T-helper 22 cell (primary cell): Measurements from ENCODE around the gene PCCA.
"Not testable (repeated sequence)": the region's sequence is repeated elsewhere in the genome, so short reads cannot be mapped to it uniquely, and the experiment has no call there.

ENCODE experiments used
- DNase-seq: peaks from one replicate; pipeline ENCODE4 v3.0.0-alpha.2; 2020; ENCODE audit warnings: low read depth

Gene PCCA

DNA sequence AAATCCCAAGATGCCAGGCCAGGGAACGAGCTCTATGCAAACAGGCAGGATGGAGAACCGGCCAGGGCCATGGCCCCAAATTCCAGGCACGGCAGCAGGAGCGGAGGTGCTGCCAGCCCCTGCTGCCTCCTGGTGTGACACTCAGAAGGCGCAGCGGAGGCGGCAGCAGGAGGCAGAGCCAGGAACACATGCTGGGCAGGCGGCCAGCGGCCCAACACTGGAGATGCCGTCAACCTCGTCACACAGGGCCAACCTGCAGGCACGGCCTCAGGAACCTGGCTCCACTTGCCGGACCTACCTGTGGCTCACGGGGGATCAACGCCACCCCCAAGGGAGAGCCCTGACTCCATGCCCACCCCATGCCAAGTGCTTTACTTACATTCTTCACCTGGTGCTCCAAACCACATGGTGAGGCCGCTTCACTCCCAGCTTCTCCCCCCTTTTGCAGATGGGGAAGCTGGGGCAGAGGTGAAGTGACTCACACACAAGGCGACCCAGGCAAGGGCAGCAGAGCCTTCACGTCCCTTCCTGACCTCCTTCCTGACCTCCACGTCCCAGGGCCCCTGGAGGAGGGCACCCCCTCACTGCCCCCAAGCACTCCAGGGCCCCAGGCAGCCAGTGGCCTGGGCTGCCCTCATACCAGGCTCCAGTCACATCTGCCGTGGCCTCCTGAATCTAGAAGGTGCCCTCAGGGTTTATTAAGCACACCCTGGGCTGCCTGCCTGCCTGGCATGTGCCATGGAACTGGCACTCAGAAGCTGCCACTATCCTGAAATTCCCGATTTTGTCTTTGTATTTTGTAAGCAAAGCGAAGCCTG, 456.2 kb downstream of the PCCA start:
- DNase-seq: no peak

DNA sequence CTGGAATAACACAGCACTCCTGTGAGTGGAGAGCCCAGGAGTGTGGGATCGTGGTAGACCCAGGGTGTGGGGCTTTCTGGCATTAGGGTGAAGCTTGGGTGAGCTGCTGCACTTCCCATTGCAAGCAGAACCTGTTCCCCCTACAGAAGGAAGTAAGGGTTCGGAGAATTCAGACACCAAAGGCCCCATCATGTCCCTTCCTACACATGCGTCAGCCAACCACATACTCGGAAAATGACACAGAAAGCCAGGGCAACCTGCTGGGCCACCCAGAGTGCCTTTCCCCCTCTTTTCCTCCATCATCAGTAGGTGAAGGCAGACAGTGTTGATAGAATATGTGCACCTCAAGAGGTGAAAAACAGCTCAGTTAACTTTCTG, 456.8 kb downstream of the PCCA start:
- no peak for DNase-seq

DNA sequence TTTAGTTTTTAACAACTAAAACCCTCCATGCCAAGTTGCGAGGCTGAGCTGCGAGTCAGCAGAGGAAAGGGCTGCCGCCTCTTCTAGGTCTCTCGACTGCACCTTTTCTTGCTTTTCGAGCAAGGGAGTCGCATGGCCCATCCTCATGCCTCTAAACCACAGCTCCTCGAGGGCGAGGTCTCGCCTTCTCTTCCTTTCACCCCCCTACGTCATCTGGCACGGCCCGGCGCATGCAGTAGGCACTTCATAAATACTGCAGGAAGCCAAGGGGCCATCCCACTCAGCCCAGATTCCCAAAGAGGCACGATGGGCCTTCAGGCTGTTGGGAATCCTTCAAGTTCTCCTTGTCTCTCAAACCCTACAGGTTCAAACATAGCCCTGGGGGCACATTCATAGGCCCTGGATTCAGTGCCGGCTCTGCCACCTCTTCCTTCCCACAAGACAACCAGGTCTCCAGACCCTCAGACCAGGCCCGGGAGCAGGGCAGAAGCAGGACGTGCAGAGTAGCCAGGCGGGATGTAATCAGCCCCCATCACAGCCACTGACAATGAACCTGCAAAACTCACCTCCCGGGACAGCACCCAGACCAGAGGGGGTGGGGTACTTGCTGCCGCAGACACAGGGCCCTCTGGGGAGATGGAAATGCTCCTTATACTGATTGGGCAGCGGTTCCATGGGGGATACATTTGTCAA, 458.0 kb downstream of the PCCA start:
- DNase-seq: no peak

DNA sequence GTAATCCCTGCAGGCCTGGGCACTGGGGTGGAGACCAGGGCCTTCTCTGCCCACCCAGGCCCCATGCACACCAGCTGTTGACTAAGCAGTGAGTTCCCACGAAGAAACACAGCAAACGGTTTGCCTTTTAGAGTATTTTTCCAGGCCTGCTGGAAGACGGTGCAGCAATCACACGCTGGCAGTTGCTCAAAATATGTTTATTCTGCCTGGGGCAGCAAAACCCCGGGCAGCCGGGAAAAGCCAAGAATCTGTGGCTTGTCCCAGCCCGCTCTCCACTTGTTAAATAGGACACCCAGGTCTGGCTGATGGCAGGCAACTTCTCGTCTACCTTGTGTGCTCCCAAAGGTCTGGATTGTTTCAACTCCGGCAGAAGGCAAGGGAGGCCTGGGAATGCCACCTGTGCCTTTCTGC, 458.9 kb downstream of the PCCA start:
- no peak for DNase-seq

GRCh38 chr13:100549316-100549715, 460.4 kb downstream of the PCCA start:
- DNase-seq: no peak

DNA sequence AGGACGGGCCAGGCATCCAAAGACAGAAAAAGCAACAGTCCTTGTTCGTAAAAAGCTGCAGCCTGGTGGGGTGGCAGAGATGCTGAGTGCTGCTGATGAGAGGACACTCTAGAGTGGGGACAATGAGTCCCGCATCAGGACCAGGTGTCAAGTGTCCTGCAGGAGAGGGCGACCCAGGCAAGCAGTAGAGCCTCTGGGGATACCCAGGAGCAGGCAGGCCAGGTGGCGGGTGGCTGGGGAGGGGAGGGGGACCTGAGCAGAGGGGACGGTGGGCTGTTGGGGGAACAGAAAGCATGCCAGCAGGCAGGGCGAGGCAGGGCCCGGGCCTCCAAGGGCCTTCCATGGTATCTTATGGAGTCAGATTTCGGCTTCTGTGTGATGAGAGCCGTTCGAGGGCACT, 463.9 kb downstream of the PCCA start:
- no peak for DNase-seq

DNA sequence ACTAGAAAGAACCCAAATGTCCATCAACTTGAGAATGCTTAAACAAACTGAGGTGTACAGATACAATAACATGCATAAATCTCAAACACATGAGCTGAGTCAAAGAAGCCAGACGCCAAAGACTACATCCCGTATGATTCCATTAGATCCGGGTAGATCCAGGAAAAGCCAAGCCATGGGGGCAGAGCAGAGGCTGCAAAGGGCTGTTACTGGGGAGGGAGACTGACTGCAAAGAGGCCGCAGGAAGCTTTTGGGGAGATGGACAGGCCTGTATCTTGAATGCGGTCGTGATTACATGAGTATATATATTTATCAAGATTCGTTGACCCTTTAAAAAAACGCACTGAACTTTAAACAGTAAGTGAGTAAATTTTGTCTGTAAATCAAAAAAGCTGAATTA, 471.0 kb downstream of the PCCA start:
- no peak for DNase-seq

DNA sequence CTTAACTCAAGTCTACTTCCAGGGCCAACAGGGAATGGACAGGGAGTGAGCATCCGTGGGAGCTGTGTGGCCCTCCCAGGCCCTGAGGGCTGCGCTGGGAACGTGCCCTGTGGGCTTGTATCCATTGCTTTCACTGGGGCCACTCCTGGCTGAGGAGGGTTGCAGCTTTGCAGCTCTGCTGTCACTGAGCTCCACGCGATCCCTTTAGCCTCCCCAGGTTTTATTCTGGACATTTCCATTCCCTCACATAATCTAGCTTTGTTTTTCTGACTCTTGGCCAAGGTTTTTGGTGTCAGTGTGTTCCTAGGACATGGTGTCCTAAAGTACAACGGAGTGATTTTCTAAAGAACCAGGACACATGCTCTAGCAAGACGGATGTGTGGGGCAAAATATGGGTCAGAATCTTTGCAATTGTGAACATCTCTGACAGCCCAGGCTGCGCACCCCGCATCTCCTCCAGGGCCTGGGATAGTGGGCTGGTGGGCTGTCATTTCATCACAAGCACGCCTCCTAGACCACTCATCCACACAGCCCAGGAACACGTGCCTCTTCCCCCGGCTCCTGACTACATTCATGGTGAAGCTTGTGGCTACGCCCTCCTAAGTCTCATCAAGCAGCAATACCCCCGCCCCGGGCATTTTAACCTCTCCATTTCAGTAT, 471.7 kb downstream of the PCCA start:
- DNase-seq: no peak

DNA sequence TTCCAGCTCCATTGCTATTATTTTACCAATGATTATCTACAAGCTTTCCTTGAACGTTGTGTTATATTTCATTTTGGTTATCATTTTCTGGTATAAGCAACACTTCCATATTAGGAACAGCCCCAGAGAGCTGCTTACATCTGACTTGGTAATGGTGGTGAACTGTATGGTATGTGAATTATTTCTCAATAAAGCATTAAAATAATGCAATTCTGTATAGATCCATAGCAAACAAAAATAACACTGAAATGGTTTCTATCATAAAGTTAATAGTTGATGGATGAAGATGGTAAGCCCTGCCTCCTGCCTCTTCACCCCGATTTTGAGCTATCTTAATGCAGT, 472.2 kb downstream of the PCCA start:
- DNase-seq: no peak

DNA sequence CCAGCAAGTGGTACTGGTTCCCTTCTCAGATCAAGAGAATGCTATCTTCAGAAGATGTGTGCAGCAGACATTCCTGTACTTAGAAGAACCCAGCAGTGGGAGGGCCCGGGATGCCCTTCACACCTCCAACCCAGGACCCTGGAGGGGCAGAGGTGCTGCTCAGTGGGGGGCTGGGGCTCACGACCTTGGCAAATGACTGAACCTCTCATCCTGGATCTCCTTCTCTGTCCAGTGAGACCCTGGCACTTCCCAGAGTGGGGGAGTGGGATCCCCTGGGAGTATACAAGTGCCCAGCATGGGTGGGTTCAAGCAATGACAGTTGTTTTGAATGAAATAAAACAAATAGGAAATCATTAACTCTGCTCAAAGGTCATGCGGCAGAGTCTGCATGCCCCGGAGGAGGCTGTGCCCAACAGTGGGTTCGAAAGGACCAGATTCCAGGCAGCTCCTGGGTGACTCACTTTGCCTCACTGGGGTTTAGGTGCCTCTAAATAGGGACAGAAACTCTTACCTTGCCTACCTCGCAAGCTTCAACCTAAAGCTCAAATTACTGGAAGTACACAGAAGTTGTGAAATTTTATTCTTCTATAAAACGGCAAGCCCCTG, 472.8 kb downstream of the PCCA start:
- DNase-seq: no peak

GRCh38 chr13:100563779-100564178, 474.9 kb downstream of the PCCA start:
- DNase-seq: no peak

DNA sequence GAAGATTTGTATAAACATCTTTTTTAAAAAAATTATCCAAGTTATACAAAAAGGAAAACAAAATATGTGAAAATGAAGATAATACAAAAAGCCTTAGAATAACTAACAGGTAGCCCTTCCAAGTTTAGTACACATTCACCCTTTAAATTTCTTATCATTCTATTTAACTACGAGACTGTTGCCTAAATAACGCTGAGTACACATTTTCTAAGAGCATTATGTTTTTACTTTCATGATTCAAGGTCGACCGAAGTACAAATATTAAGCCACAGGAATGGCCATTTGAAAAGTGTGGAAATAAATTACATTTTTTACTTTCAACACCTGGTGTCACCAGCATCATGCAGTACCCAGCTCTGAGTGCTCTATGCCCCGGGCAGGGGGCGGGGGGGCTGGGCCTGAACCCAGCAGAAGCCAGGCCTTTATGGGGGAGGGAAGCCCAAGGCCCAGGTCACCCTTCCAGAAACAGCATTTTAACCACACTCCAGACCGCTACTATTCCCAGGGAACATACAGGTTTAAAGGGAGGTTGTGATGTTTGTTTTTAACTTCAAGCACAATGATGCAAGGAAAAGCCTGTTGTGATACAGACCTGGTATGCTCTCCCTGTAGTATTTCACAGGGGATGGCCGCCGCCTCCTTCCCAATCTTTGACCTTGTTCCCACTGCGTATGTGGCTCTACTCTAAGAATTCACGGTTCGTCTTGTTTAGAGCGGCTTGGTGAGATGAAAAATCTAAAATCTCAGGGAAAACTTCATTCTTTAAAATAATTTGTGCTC, 475.7 kb downstream of the PCCA start:
- no peak for DNase-seq

GRCh38 chr13:100565286-100565685, 476.4 kb downstream of the PCCA start:
- DNase-seq: no peak

DNA sequence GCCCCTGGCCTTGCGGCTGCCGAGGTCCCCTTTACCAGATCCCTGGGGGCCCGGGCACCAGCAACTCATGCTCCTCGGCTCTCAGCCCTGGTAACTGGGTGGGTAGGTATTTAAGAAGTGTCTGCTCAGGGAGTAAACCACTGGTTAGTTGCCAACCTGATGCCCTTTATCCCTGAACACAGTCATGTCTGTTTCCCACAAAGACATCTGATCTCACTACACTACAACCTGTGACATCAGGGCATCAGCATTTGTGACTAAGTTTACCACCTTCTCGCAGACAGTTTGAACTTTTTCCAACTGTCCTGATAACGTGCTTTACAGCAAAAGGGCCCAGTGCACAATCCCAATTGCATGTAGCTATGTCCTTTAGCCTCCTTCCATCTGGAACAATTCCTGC, 477.6 kb downstream of the PCCA start:
- DNase-seq: no peak

DNA sequence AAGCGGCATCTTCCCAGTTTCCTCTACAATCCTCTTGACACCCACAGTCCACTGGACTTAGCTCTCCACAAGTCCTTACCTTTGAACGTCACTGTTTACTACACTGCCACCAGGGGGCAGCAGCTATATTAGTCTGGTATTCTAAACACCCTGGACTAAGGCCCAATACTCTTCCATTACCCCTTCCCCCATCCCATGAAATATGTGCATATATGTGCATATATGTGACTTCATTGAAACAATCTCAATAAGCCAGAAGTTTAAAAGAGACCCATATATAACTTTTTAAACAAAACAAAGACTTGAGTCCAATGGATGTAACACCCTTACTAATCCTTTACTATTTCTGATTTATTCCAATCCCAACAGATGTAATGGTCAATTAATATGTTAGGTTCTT, 484.2 kb downstream of the PCCA start:
- peak; percentile 32 for DNase-seq

- DNase-seq: not testable (repeated sequence)
Measured at GRCh38 chr13:100577239-100577638, 488.3 kb downstream of the PCCA start.
